Neutrophil (primary cell): ENCODE results near the gene CRYAA.

Experiments used
- H3K27ac ChIP-seq: fragments of 200-600 bp; sonication (generic); 2 replicates; pipeline ENCODE4 v1.5.1; 2016; ENCODE audit warnings: mild to moderate bottlenecking, moderate library complexity
- H3K27me3 ChIP-seq: fragments of 200-600 bp; sonication (generic); 2 replicates; pipeline ENCODE4 v1.6.0; 2016; ENCODE audit warnings: mild to moderate bottlenecking
- H3K36me3 ChIP-seq: fragments of 200-600 bp; sonication (generic); 2 replicates; pipeline ENCODE4 v1.5.1; 2017
- H3K4me1 ChIP-seq, 2 experiments: fragments of 200-600 bp in 1 of 2; sonication (generic) in 1 of 2; 1 replicate in 1 of 2; 2 replicates in 1 of 2; pipeline versions ENCODE4 v1.5.1 to v1.6.1; 2013 to 2016; ENCODE audit warnings: low read depth in 1 of 2, low read length in 1 of 2, mild to moderate bottlenecking in 1 of 2, moderate library complexity in 1 of 2; ENCODE audit not compliant: control insufficient read depth in 1 of 2, insufficient read depth in 1 of 2
- H3K4me3 ChIP-seq, 2 experiments: fragments of 200-600 bp in 1 of 2; sonication (generic) in 1 of 2; 1 replicate in 1 of 2; 2 replicates in 1 of 2; pipeline ENCODE4 v1.5.1; 2013 to 2016; ENCODE audit warnings: low read depth in 1 of 2, low read length in 1 of 2, mild to moderate bottlenecking in 1 of 2, moderate library complexity in 1 of 2
- H3K9me3 ChIP-seq: fragments of 200-600 bp; sonication (generic); 2 replicates; pipeline ENCODE4 v1.5.1; 2016
- CTCF ChIP-seq: fragments of 200-600 bp; sonication (generic); IDR thresholded peaks from 2 replicates; pipeline ENCODE4 v1.5.1; 2016; ENCODE audit warnings: antibody characterized with exemption

Gene CRYAA

GRCh38 chr21:43201491-43201890, 32.7 kb downstream of the CRYAA start:
- Histone ChIP-seq H3K27ac (no peak overlapping the region), H3K27me3 (peaks cover 16% of the 10 kb centered on the region), H3K4me1 (no peaks in the 10 kb centered on the region), H3K36me3 (no peaks in the 10 kb centered on the region), H3K4me3 (no peak overlapping the region), H3K9me3 (no peaks in the 10 kb centered on the region)
- no peak for TF ChIP-seq CTCF

- Histone ChIP-seq H3K9me3 (no peaks in the 10 kb centered on the region), H3K4me1 (no peaks in the 10 kb centered on the region), H3K36me3 (no peaks in the 10 kb centered on the region), H3K27ac (no peak overlapping the region), H3K27me3 (peaks cover 13% of the 10 kb centered on the region), H3K4me3 (no peak overlapping the region)
- TF ChIP-seq CTCF, result no peak
Observed at GRCh38 chr21:43203591-43203990, 34.8 kb downstream of the CRYAA start.

- Histone ChIP-seq H3K36me3 (no peaks in the 10 kb centered on the region), H3K4me1 (no peaks in the 10 kb centered on the region), H3K27me3 (peaks cover 8% of the 10 kb centered on the region), H3K27ac (no peak overlapping the region), H3K4me3 (no peak overlapping the region), H3K9me3 (no peaks in the 10 kb centered on the region)
- TF ChIP-seq CTCF, result no peak
Observed at GRCh38 chr21:43204638-43205037, 35.8 kb downstream of the CRYAA start.

- TF ChIP-seq CTCF, result no peak
- H3K4me3 ChIP-seq, result no peak overlapping the region
- H3K4me1 ChIP-seq, result no peaks in the 10 kb centered on the region
- H3K27ac ChIP-seq, result no peak overlapping the region
- H3K36me3 ChIP-seq, result no peaks in the 10 kb centered on the region
- no peaks in the 10 kb centered on the region for H3K27me3 ChIP-seq
- no peaks in the 10 kb centered on the region for H3K9me3 ChIP-seq
Observed at GRCh38 chr21:43206231-43207042, 37.6 kb downstream of the CRYAA start.

GRCh38 chr21:43207043-43207315, 38.2 kb downstream of the CRYAA start:
- no peaks in the 10 kb centered on the region for H3K27me3 ChIP-seq

More at GRCh38 chr21:43207043-43207315, 38.2 kb downstream of the CRYAA start:
- Histone ChIP-seq H3K4me3 (no peak overlapping the region), H3K36me3 (no peaks in the 10 kb centered on the region), H3K9me3 (no peaks in the 10 kb centered on the region), H3K4me1 (no peaks in the 10 kb centered on the region), H3K27ac (no peak overlapping the region)
- TF ChIP-seq CTCF, result no peak
